Measurements from ENCODE around the gene ANKS1B. TPM values are rescaled to one million over a fixed set of nuclear protein-coding genes. Genes with fewer than 3 reads are reported as not detected.
"Not testable (repeated sequence)": the region's sequence is repeated elsewhere in the genome, so short reads cannot be mapped to it uniquely, and the experiment has no call there.

The ANKS1B gene
- total RNA-seq, 1 experiment from 2014 or later, result not detected

DNA sequence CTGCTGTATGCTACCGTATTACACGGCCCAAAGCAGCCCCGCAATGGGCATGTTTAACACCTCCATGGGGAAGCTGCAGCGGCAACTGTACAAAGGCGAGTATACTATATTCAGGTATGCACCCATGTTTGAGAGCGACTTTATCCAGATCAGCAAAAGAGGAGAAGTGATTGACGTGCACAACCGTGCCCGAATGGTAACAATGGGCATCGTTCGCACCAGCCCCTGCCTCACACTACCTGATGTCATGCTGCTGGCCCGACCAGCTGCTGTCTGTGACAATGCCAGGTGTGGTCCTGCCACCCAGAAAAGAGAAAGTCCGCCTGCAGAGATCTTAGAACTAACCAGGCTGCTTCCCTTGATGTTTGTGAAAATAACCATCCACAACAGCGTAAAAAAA lies 336.6 kb downstream of the ANKS1B start:
- DNase-seq (ENCODE audit: low spot score), result no peak
- in situ Hi-C loops (cut with HindIII; ENCODE audit: low sequenced_read_pairs), result no loop called here

DNA sequence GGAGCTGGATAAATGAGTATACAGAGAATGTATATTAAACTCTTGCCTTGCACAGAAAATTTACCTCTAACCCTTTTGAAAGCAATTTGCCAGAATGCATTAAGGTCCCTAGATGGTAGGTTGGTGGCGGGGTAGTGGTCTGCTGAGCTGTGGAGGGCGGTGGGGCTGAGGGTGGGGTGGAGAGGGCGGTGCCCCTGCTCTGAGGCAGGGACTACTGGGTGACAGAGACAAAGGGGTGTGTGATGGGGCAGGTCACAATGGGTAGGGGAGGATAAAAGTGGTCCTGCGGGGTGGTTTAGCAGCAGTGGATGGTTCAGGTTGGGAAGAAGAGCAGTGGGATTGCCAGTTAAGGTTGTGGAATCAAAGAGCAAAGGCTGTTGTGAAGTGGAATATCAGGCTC lies 337.3 kb downstream of the ANKS1B start, which contains the start of gene GARIN6:
GARIN6 (plus strand) TSS at position 301 of the 400 bp plus-strand sequence. CDS start 422 bp downstream, outside the sequence.
- no peak for DNase-seq (ENCODE audit: low spot score)

DNA sequence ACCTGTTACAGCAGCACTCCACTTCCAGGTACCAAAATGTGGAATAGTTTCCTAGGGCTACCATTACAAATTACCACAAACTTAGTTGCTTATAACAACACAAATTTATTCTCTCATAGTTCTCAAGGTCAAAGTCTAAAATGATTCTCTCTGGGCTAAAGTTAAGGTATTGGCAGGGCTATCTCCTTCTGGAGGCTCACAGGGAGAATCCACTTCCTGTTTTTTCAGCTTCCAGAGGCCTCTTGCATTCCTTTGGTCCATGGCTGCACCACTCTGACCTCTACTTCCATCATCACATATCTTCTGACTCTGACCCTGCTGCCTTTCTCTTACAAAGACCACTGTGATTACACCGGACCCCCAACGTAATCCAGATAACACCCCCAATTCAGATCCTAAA lies 340.1 kb downstream of the ANKS1B start:
- in situ Hi-C loops (cut with HindIII; ENCODE audit: low sequenced_read_pairs), result no loop called here
- no peak for DNase-seq (ENCODE audit: low spot score)

More for the DNA sequence above, 337.3 kb downstream of the ANKS1B start, which contains the start of gene GARIN6:
- in situ Hi-C loops (cut with HindIII; ENCODE audit: low sequenced_read_pairs), result no loop called here

DNA sequence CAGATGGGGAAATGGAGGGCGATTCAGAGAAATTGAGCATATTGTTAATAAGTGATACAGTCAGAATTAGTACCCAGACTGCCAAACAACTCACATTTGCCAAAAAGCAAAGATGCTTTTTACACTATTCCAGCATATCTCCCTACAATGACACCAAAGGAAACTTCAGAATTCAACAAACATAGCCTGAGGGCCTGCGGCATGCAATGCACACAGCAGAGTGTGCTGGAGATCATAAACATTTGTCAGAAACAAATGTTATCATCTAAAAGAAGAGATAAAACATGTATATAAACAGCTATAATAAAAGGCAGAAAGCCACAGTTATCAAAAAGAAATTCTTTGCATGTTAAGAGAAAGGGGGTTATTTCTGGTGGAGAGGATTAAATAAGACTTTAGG lies 357.3 kb downstream of the ANKS1B start:
- DNase-seq (ENCODE audit: low spot score), result no peak
- in situ Hi-C loops (cut with HindIII; ENCODE audit: low sequenced_read_pairs), result no loop called here

DNA sequence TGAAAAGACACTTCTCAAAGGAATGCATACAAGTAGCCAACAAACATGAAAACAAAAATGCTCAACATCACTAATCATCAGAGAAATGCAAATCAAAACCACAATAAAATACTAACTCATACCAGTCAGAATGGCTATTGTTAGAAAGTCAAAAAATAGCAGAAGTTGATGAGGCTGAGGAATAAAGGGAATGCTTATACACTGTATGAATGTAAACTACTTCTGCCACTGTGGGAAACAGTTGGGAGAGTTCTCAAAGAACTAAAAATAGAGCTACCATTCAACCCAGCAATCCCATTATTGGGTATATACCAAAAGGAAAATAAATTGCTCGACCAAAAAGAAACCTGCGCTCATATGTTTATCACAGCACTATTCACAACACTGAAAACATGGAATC lies 360.1 kb downstream of the ANKS1B start:
- in situ Hi-C loops (cut with HindIII; ENCODE audit: low sequenced_read_pairs); DNase-seq (ENCODE audit: low spot score): not testable (repeated sequence)

DNA sequence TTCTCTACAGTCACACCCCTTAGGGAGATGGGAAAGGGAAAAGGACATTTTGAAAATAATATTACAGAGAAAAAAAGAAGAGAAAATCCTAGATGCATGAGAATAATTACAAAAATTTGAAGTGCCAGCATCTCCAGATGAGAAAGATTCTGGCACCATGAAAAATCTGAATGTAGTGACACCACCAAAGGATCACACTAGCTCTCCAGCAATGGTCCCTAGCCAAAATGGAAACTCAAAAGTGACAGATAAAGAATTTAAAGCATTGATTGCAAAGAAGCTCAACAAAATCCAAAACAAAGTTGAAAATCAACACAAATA lies 364.6 kb downstream of the ANKS1B start:
- in situ Hi-C loops (cut with HindIII; ENCODE audit: low sequenced_read_pairs), result no loop called here

DNA sequence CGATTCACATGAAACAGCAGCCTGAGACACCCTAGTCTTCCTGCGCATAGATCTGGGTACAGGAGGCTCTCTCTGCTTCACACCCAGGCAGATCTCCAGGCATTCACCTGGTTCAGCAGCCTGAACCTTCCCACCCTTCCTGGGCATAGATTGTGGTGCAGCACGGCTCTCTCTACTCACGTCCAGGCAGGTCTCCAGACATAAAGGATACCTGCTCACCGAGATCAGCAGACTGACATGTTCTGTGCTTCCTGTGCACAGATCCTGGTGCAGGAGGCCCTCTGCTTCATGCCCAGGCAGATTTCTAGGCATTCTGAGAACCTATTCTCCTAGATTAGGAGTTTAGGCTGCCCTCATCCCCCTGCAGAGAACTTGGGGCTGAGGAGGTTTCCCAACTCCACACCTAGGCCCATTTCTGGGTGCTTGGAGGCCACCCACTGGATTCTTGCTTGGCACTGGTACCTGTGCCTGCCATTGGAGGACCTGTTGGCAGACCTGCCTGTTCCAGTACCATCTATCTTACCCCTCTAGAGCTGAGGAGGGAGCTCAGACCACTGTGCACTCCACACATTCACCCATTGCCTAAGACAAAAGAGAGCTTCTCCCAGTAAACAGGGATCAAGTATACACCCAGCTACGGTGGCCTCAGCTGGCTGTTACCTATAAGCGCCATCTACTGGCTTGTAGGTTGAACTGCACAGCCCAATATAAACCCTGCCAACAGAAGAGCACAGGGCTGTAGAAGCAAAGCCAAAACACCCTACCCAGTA lies 365.2 kb downstream of the ANKS1B start:
- in situ Hi-C loops (cut with HindIII; ENCODE audit: low sequenced_read_pairs), result no loop called here
- DNase-seq (ENCODE audit: low spot score), result no peak

More for the DNA sequence above, 364.6 kb downstream of the ANKS1B start:
- no peak for DNase-seq (ENCODE audit: low spot score)

DNA sequence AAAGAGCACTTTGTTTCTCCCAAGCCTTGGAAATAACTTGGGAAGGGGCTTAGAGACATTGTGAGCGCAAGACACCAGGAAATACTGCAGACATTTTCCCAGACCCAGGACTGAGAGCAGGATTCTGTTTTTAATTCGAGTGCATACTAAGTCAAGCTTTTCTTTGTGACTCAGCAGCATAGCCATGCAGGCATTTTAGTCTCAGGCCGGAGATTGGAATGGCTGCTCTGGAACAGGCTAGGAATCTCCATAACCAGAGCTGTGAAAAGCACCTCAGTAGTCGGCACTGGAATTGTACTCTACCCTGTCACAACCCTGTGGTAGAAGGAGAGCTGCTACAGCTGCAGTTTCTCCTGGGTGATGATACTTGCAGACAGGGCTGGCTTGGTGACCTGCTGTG lies 366.1 kb downstream of the ANKS1B start:
- DNase-seq (ENCODE audit: low spot score), result no peak
- in situ Hi-C loops (cut with HindIII; ENCODE audit: low sequenced_read_pairs), result no loop called here

DNA sequence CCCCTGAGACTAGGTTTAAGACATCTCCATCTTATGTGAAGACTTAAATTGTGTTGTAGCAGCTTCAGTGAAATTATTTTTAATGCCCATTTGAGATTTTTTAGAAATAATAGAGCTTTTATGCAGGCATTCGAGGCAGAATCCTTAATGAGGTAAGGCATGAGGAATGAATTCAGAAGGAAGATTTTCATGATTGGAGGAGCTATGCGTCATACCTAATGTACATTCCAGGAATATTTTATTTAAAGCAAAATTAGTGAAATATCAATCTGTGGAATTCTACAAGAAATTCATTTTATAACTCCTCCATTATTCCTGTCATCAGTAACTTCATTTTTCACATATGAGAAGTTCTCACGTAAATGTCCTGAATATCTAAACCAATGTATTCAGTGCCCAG lies 373.1 kb downstream of the ANKS1B start:
- in situ Hi-C loops (cut with HindIII; ENCODE audit: low sequenced_read_pairs), result no loop called here
- no peak for DNase-seq (ENCODE audit: low spot score)

DNA sequence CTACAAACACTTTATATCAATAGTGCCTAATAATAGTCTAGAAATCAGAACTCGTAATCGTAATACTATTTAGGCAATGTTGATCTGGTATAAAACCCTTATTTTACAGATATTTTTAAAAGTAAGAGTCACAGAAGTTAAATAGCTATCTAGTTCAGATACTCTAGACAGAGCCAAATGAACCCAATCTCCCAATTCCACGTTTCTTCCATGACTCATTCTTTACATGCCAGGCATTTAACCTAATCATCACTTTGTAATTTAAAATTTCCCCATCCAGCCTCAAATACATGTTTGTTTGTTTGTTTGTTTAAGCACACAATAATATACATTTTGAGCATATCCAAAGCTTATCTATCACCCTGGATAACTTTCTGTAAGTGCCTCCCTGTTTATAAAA lies 373.6 kb downstream of the ANKS1B start:
- in situ Hi-C loops (cut with HindIII; ENCODE audit: low sequenced_read_pairs), result no loop called here
- DNase-seq (ENCODE audit: low spot score), result no peak

DNA sequence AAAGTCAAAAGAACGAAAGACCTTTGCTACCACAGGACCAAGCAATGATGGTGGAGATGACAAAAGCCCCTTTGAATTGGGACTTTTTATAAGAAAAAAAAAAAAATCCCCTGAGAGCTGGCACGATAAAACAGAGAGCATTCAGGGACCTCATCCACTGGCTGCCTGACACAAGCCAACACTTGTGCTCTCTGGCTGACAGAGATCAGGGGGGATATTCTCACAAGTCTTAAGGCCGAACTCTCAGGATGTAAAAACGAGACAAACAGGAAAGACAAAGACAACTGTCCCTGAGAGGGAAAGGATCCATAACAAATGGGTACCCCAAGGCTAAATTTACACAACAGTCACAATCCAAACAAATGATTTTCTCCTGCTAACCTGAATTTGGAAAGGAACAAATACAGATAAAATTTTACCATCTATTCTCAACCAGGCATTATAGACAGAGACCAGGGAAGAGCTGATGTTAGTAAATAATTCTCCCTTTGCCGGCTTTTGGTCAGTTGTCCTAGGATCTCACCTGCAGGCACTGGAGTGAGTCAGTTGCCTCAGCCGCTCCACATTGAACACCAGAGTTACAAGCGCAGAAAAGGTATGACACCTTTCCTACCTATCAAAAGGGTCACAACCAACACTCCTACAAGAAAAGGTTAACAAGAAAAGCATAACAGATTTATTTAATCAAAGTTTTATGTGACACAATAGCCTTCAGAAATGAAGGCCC lies 375.1 kb downstream of the ANKS1B start:
- no peak for DNase-seq (ENCODE audit: low spot score)
- in situ Hi-C loops (cut with HindIII; ENCODE audit: low sequenced_read_pairs), result no loop called here

DNA sequence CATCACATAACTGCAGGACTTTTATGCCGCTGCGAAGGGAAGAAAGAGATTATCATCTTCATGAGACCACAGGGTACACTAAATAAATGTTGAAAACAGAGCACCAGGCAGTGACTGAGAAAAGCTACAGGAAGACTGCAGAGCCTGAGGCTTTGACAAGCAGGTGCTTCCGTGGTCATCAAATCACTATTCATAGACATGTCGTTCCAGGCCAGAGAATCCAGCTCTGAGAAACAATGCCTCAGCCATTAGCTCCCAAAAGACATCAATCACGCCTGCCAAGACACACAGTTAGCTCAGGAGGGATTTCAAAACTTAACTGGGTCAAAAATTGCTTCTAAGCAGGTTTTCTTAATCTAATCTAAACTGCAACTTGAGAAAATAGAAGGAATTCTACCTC lies 384.3 kb downstream of the ANKS1B start:
- in situ Hi-C loops (cut with HindIII; ENCODE audit: low sequenced_read_pairs), result no loop called here

DNA sequence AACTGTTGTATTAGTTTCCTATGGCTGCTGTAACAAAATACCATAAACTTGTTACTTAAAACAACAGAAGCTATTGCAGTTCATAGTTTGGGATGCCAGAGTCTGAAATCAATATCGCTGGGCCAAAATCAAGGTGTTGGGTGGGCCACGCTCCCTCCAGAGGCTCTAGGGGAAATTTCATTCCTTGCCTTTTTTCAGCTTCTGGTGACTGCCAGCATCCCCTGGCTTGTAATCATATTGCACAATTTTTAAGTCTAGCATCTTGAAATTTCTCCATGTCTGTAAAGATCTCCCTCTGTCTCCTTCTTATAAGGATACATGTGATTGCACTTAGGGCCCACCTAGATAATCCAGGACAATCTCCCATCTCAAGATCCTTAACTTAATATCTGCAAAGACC lies 386.0 kb downstream of the ANKS1B start:
- DNase-seq (ENCODE audit: low spot score), result no peak
- in situ Hi-C loops (cut with HindIII; ENCODE audit: low sequenced_read_pairs), result no loop called here

More for the DNA sequence above, 384.3 kb downstream of the ANKS1B start:
- peak; percentile 40 for DNase-seq (ENCODE audit: low spot score)

DNA sequence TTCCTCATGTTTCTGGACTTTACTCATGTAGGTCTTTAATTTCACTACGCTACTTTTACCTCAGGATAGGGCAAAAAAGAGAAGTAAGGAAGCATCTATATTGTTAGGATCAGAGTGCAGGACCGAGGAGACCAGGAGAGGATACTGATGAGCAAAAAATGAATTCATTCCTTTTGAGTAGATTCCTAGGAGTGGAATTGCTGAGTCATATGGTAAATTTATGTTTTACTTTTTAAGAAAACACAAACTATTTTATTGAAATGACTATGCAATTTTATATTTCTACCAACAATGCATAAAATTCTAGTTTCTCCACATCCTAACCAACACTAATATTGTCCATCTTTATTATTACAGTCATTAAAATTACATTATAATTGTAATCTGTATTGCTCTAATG lies 388.0 kb downstream of the ANKS1B start:
- in situ Hi-C loops (cut with HindIII; ENCODE audit: low sequenced_read_pairs), result no loop called here
- DNase-seq (ENCODE audit: low spot score), result no peak

DNA sequence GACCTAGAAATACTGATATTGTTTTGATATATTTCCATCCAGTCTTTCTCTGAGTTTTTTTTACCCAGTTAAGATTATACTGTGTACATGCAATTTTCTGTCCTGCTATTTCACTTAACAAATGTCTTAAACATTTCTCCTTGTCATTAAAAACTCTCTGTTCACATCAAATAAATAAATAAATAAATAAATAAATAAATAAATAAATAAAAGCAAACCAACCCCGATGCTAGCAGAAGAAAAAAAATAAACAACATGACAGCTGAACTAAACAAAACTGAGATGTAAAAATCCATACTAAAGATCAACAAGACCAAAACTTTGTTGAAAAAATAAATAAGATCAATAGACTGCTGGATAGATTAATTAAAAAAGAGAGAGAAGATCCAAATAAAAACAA lies 407.6 kb downstream of the ANKS1B start:
- DNase-seq (ENCODE audit: low spot score); in situ Hi-C loops (cut with HindIII; ENCODE audit: low sequenced_read_pairs): not testable (repeated sequence)

DNA sequence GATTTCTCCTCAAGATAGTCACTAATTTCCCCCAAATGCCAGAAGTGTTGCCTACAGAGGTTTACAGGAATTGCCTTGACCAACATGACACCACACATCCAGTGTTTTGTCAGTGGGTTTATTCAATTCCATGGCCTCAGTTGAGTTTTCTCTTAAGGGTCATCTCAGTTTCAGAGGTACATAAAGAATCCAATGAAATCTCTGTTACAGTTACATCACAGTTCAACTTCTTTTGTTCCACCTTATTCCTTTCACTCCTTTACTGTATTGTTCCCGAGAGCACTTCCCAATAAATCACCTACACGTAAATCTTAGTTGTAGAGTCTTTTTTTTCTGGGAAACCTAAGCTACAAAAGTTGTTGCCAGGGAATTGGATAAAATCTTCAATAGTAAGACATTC lies 410.8 kb downstream of the ANKS1B start:
- DNase-seq (ENCODE audit: low spot score), result no peak
- in situ Hi-C loops (cut with HindIII; ENCODE audit: low sequenced_read_pairs), result no loop called here

DNA sequence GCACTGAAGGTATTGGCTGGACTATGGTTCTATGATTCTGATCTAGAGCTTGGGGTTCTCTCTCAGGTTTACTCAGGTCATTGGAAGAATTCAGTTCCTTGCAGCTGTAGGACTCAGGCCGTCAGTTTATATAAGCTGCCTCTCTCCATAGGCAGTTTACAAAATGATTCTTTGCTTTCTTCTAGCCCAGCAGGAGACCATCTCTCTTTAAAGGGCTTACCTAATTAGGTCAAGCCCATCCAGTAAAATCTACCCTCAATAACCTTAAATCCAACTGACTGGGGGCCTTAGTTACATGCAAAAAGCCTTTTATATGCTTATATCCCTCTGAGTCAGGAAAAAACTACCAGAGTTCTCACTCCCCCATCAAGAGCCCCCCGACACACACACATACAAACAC lies 417.7 kb downstream of the ANKS1B start:
- no peak for DNase-seq (ENCODE audit: low spot score)
- in situ Hi-C loops (cut with HindIII; ENCODE audit: low sequenced_read_pairs), result no loop called here

DNA sequence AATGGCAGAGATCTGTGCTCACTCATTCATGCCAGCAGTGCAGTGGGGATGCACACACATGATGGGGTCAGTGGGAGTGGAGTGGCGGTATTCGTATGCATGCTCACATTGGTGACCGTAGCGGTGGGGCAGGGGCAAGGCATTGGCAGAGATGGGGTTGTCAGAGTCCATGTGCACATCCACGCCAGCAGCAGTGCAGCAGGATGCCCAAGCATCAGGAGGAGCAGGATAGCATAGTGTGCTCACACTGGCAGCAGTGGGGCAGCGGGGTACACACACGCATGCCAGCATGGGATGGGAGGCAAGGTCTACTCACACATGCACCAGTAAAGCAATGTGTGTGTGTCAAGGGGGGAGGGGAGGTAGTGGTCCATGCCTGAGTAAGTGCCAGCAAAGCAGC lies 426.6 kb downstream of the ANKS1B start:
- in situ Hi-C loops (cut with HindIII; ENCODE audit: low sequenced_read_pairs), result no loop called here
- DNase-seq (ENCODE audit: low spot score), result no peak

DNA sequence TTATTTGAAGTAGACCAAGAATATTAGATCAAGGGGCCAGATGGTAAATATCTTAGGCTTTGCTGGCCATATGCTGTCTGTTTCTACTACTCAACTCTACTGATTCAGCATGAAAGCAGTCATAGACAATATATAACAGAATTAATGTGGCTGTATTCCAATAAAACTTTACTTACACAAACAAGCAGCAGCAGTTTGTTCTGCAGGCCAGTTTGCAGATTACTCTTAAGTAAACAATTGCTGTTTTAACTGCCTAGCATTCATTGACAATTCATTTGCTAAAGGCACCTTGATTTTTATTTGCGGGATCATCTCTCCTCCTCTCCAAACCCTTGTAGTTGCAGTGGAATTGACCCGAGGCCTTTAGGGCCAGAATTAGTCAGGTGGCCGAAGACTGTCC lies 431.3 kb downstream of the ANKS1B start:
- peak; percentile 31 for DNase-seq (ENCODE audit: low spot score)
- in situ Hi-C loops (cut with HindIII; ENCODE audit: low sequenced_read_pairs), result no loop called here

DNA sequence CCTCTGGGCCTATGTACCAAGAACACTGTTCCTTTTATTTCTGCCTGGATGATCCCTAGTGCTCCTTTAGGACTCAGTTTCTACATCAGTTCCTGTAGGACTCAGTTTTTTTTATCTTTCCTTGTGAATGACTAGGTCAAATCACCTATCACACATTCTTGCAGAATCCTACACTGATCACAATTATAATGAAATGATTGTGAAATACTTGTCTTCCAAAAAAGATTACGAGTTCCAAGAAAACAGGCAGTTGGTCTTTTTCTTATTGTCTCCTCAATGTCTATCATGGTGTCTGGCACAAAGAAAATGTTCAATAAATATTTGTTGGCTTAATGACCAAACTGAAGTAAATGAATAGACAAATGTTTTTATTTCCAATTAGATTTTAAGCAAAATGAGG lies 432.7 kb downstream of the ANKS1B start:
- no peak for DNase-seq (ENCODE audit: low spot score)
- in situ Hi-C loops (cut with HindIII; ENCODE audit: low sequenced_read_pairs), result no loop called here

DNA sequence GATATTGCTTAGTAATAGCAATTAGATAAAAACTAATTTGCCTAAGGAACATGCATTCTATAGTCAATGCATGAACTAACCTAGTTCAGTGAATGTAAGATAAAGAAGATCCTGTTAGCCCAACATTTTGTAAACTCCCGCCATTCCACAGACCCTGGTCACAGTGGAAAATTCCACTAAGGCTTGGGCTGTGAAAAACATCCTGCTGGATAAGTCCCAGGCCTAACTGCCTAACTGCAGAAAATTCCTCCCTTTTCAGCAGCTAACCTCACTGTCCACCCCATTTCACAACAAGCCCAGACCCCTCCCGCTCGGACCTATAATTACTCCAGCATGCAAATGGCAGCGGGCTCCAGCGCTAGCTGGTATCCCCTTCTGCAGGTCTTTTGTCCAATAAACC lies 435.1 kb downstream of the ANKS1B start:
- in situ Hi-C loops (cut with HindIII; ENCODE audit: low sequenced_read_pairs), result no loop called here
- DNase-seq (ENCODE audit: low spot score), result no peak
